ENCODE results near the gene OLIG1.

Gene OLIG1

GRCh38 chr21:33096426-33096825, 26.5 kb downstream of the OLIG1 start:
- H3K27ac ChIP-seq, result no peak overlapping the region
- TF ChIP-seq ZFX (IDR thresholded peaks at IDR 0.05; ENCODE audit: borderline replicate concordance), result no peak
- TF ChIP-seq CTCF (IDR thresholded peaks at IDR 0.05), result no peak

GRCh38 chr21:33099131-33099530, 29.2 kb downstream of the OLIG1 start:
- no peak for TF ChIP-seq CTCF (IDR thresholded peaks at IDR 0.05)
- no peak for TF ChIP-seq ZFX (IDR thresholded peaks at IDR 0.05; ENCODE audit: borderline replicate concordance)
- no peak overlapping the region for H3K27ac ChIP-seq

GRCh38 chr21:33101300-33101911, 31.5 kb downstream of the OLIG1 start:
- no peak for TF ChIP-seq CTCF (IDR thresholded peaks at IDR 0.05)
- no peak overlapping the region for H3K27ac ChIP-seq

- TF ChIP-seq CTCF (IDR thresholded peaks at IDR 0.05), result no peak
- no peak for TF ChIP-seq ZFX (IDR thresholded peaks at IDR 0.05; ENCODE audit: borderline replicate concordance)
- H3K27ac ChIP-seq, result no peak overlapping the region
These were observed 35.1 kb downstream of the OLIG1 start for GRCh38 chr21:33105088-33105487.

GRCh38 chr21:33108228-33108627, 38.3 kb downstream of the OLIG1 start:
- H3K27ac ChIP-seq, result no peak overlapping the region

GRCh38 chr21:33109574-33110339, 39.8 kb downstream of the OLIG1 start:
- TF ChIP-seq CTCF (IDR thresholded peaks at IDR 0.05) (no peak), ZFX (IDR thresholded peaks at IDR 0.05; ENCODE audit: borderline replicate concordance) (no peak)
- no peak overlapping the region for H3K27ac ChIP-seq

More at GRCh38 chr21:33108228-33108627, 38.3 kb downstream of the OLIG1 start:
- TF ChIP-seq CTCF (IDR thresholded peaks at IDR 0.05), result no peak

GRCh38 chr21:33110340-33110715, 40.4 kb downstream of the OLIG1 start:
- TF ChIP-seq CTCF (IDR thresholded peaks at IDR 0.05) (no peak), ZFX (IDR thresholded peaks at IDR 0.05; ENCODE audit: borderline replicate concordance) (no peak)
- H3K27ac ChIP-seq, result no peak overlapping the region

Measured in 22Rv1 (cell line).